T-helper 2 cell treated with Interferon-gamma antibody and Interleukin-4, amounts not matched to agents 100 ng/mL and 5 ng/mL, for 36 hours (primary cell): ENCODE results near the gene RHBDD2. TPM values are rescaled to one million over a fixed set of nuclear protein-coding genes. Genes with fewer than 3 reads are reported as not detected.
"Not testable (repeated sequence)": the region's sequence is repeated elsewhere in the genome, so short reads cannot be mapped to it uniquely, and the experiment has no call there.

Source experiments
- intact Hi-C: fragments of 100-400 bp; cut with micrococcal nuclease; formaldehyde crosslinking; loops from one replicate; pipeline ENCODE4 v1.15.1; 2023
- total RNA-seq: library from RNA; stranded (reverse); gene quantifications from 2 replicates; pipeline ENCODE4 v1.2.3, GENCODE V29; 2022

RHBDD2 gene
- total RNA-seq, 1 donor from 2014 or later, result 48.9 TPM

GRCh38 chr7:75866114-75866488 is 12.7 kb upstream of the RHBDD2 start:
- intact Hi-C loops, result loop anchor here (1.0 kb wide), 1 partner anchor 154 kb away; no protein-coding TSS in a partner anchor

GRCh38 chr7:75866489-75867389 is 12.1 kb upstream of the RHBDD2 start:
- intact Hi-C loops, result loop anchor here (1.0 kb wide), 1 partner anchor 154 kb away; no protein-coding TSS in a partner anchor

- intact Hi-C loops, result no loop called here
These were observed 11.5 kb upstream of the RHBDD2 start for GRCh38 chr7:75867390-75867717.

GRCh38 chr7:75868153-75868552 is 10.7 kb upstream of the RHBDD2 start:
- intact Hi-C loops, result no loop called here

GRCh38 chr7:75869776-75870379 is 9.0 kb upstream of the RHBDD2 start:
- intact Hi-C loops, result no loop called here

GRCh38 chr7:75870557-75871161 is 8.2 kb upstream of the RHBDD2 start:
- intact Hi-C loops, result no loop called here

GRCh38 chr7:75872073-75872782 is 6.6 kb upstream of the RHBDD2 start:
- intact Hi-C loops, result no loop called here

- intact Hi-C loops, result not testable (repeated sequence)
These were observed 4.7 kb upstream of the RHBDD2 start for GRCh38 chr7:75874180-75874579.

- intact Hi-C loops, result no loop called here
These were observed 3.4 kb upstream of the RHBDD2 start for GRCh38 chr7:75875113-75876080.

- intact Hi-C loops, result no loop called here
These were observed 2.5 kb upstream of the RHBDD2 start for GRCh38 chr7:75876126-75876881.

GRCh38 chr7:75878312-75878768 is 494 bp upstream of the RHBDD2 start:
- intact Hi-C loops, result loop anchor here (1.0 to 2.0 kb wide), 3 partner anchors 140 to 288 kb away; partner anchors contain the start of genes HIP1 and STYXL1

- intact Hi-C loops, result loop anchor here (1.0 to 2.0 kb wide), 4 partner anchors 36 to 287 kb away; partner anchors contain the start of genes HIP1 and POR
These were observed 944 bp downstream of the RHBDD2 start for GRCh38 chr7:75879771-75880184.

- intact Hi-C loops, result no loop called here
These were observed 1.4 kb downstream of the RHBDD2 start for GRCh38 chr7:75880242-75880641.

- intact Hi-C loops, result no loop called here
These were observed 2.7 kb downstream of the RHBDD2 start for GRCh38 chr7:75881436-75882095.

GRCh38 chr7:75883265-75883824 is 4.5 kb downstream of the RHBDD2 start:
- intact Hi-C loops, result not testable (repeated sequence)

GRCh38 chr7:75884476-75884875 is 5.6 kb downstream of the RHBDD2 start:
- intact Hi-C loops, result no loop called here

- intact Hi-C loops, result no loop called here
These were observed 6.2 kb downstream of the RHBDD2 start for GRCh38 chr7:75885036-75885435.

GRCh38 chr7:75887669-75888369 is 9.0 kb downstream of the RHBDD2 start:
- intact Hi-C loops, result no loop called here
